ENCODE data around the gene TSPAN8. TPM values are rescaled to one million over a fixed set of nuclear protein-coding genes. Genes with fewer than 3 reads are reported as not detected.

TSPAN8 gene
- total RNA-seq, 4 donors from 2014 or later, result 23.1 to 80.6 (median 39.9) TPM

GRCh38 chr12:71138011-71138410, 19.8 kb downstream of the TSPAN8 start:
- Histone ChIP-seq H3K27me3 (no peaks in the 10 kb centered on the region), H3K9me3 (no peaks in the 10 kb centered on the region), H3K27ac (no peak overlapping the region), H3K36me3 (no peaks in the 10 kb centered on the region), H3K4me3 (no peak overlapping the region), H3K4me1 (peaks cover 0 to 26% (median 9%) of the 10 kb centered on the region in 4 donors)
- no peak for TF ChIP-seq POLR2A (IDR thresholded peaks at IDR 0.05)
- TF ChIP-seq CTCF (IDR thresholded peaks at IDR 0.05), result no peak
- no peak for TF ChIP-seq EP300 (IDR thresholded peaks at IDR 0.05)
- no peak for DNase-seq (ENCODE audit: low spot score in 2 of 2)
- 88 to 91% methylated on average over 3 of the region's 3 CpGs for WGBS, 2 donors

- H3K27me3 ChIP-seq, result no peaks in the 10 kb centered on the region
These were observed 22.0 kb downstream of the TSPAN8 start for GRCh38 chr12:71135812-71136176.

GRCh38 chr12:71135077-71135811, 22.6 kb downstream of the TSPAN8 start:
- no peak for DNase-seq (ENCODE audit: low spot score in 2 of 2)
- Histone ChIP-seq H3K4me3 (no peak overlapping the region), H3K36me3 (no peaks in the 10 kb centered on the region), H3K4me1 (no peaks in the 10 kb centered on the region), H3K27me3 (no peaks in the 10 kb centered on the region), H3K9me3 (no peaks in the 10 kb centered on the region), H3K27ac (no peak overlapping the region)
- TF ChIP-seq EP300 (IDR thresholded peaks at IDR 0.05), result no peak
- no peak for TF ChIP-seq CTCF (IDR thresholded peaks at IDR 0.05)
- TF ChIP-seq POLR2A (IDR thresholded peaks at IDR 0.05), result no peak
- WGBS, 2 donors, result 82 to 85% methylated on average over 2 of the region's 2 CpGs

More at GRCh38 chr12:71135812-71136176, 22.0 kb downstream of the TSPAN8 start:
- no peak overlapping the region for H3K4me3 ChIP-seq
- no peak for DNase-seq (ENCODE audit: low spot score in 2 of 2)
- H3K9me3 ChIP-seq, result no peaks in the 10 kb centered on the region
- H3K36me3 ChIP-seq, result no peaks in the 10 kb centered on the region
- peaks cover 0 to 4% (median 2%) of the 10 kb centered on the region in 4 donors for H3K4me1 ChIP-seq
- no peak overlapping the region for H3K27ac ChIP-seq
- WGBS, 2 donors, result 55 to 72% methylated on average over 3 of the region's 3 CpGs
- TF ChIP-seq POLR2A (IDR thresholded peaks at IDR 0.05) (no peak), CTCF (IDR thresholded peaks at IDR 0.05) (no peak), EP300 (IDR thresholded peaks at IDR 0.05) (no peak)

- TF ChIP-seq POLR2A (IDR thresholded peaks at IDR 0.05) (no peak), EP300 (IDR thresholded peaks at IDR 0.05) (no peak), CTCF (IDR thresholded peaks at IDR 0.05) (no peak)
- Histone ChIP-seq H3K4me3 (no peak overlapping the region), H3K27ac (no peak overlapping the region), H3K9me3 (no peaks in the 10 kb centered on the region), H3K36me3 (no peaks in the 10 kb centered on the region), H3K4me1 (no peaks in the 10 kb centered on the region), H3K27me3 (no peaks in the 10 kb centered on the region)
- no peak for DNase-seq (ENCODE audit: low spot score in 2 of 2)
- 32 to 34% methylated on average over 2 of the region's 2 CpGs for WGBS, 2 donors
These were observed 23.4 kb downstream of the TSPAN8 start for GRCh38 chr12:71134405-71134804.

GRCh38 chr12:71130521-71131069, 27.2 kb downstream of the TSPAN8 start:
- Histone ChIP-seq H3K27ac (no peak overlapping the region), H3K4me1 (no peaks in the 10 kb centered on the region), H3K4me3 (no peak overlapping the region), H3K9me3 (no peaks in the 10 kb centered on the region), H3K36me3 (no peaks in the 10 kb centered on the region), H3K27me3 (no peaks in the 10 kb centered on the region)
- no peak for TF ChIP-seq POLR2A (IDR thresholded peaks at IDR 0.05)
- WGBS, 2 donors, result 14 to 15% methylated on average over 1 of the region's 1 CpG
- DNase-seq (ENCODE audit: low spot score in 2 of 2), result no peak
